Measurements from ENCODE around the gene ANKRD44.

Gene ANKRD44

DNA sequence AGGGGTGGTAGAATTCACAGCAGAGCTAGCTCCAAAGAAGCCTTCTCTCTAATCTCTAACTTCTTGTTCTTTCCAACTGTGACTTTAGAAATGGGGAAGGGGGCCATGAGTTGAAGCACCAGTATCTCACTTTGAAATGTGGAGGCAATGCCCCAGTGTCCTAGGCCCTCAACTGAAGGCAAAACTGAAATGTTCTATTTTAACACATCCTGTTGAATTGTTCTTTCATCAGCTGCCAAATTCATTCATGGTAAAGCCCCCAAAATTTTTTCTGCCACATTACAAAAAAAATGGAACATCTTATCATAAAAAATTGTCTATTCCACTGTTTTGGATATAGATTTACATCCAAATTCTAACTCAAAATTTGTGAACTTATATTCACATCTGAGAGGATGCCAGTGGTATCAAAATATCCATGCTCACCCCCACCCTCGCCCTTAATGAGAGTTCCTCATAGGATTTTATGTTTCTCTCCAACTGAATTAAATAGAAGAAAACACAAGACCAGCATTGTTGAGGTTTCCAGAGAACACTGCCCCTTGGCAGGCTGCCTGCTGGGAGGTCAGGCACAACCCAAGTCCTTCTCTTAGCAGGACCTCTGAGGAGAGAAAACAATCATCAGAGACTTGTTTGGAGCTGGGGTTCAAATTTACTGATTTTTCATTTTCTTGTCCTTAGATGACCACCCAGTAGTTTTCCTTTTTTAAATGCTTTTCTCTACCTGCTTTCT, 236.7 kb downstream of the ANKRD44 start:
- no peak for DNase-seq (ENCODE audit: low read depth)

DNA sequence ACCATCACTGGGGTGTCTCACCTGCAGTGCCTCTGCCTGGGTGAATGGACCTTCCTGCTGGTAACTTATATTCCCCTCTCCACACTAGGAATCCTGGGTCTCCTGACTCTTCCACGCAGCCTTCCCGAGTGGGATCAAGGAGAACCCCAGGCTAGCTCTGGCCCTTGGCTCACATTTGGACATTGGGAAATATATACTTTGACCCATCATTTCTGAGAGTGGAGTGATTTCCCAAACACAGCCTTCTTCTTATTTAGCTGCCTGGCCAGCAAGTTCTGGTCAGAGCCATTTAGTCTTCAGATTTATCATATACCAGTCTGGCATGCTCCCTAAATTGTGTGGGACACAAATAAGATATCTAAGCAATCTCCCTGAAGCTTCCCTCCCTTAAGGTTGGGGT, 237.3 kb downstream of the ANKRD44 start:
- no peak for DNase-seq (ENCODE audit: low read depth)

DNA sequence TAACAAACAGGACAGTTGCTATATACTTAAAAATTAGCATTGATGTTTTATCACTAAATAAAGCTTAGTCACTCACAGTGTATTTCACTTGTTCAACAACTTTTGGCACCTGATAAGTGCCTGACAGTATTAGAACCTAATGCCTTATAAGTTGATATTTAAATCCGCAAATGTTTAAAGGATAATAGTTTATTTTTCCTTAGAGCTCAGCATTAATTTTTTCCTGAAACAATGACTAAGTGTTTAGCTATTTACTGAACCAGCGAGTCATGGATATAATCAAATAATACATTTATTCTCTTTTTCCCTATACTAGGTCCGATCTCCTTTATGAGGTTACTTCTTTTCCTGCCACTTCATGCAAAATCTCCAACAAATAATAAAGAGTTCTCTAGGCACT, 238.0 kb downstream of the ANKRD44 start:
- DNase-seq (ENCODE audit: low read depth), result no peak

DNA sequence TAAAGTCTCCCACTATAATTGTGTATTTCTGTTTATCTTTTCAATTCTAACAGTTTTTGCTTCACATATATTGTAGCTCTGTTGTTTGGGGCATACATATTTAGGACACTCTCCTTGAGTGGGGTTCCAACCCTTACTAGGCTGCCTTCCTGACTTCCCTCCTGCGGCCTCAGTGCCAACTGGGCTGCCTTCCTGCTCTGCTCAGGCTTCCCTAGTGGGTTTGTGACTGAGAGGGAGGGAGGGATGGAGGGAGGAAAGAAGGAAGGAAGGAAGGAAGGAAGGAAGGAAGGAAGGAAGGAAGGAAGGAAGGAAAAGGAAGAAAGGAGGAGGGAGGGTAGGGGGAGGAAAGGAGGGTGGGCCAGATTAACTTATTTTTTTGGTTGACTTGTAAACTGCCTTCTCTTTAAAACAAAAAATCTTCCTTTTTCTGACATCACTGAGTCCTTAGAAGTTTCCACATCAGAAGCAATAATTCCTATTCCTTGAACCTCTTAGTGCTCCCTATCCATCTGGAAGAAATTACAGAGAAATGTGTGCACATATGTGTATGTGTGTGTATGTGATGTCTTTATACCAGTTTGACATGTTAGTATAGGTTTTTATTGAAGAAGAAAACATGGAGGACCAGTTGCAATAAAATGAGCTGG, 238.7 kb downstream of the ANKRD44 start:
- DNase-seq (ENCODE audit: low read depth), result no peak

DNA sequence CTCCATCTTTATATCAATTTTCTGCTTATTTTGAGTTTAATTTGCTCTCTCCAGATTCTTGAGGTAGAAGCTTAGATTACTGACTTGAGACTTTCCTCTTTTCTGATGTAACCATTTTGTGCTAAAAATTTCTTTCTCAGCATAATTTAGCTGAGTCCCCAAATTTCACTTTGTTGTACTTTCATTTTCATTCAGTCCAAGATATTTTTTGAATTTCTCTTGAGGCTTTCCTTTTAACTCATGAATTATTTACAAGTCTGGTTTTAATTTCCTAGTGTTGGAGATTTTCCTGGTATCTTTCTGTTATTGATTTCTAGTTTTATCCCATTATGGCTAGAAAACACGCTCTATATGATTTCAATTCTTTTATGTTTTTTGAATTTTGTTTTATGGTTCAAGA, 239.4 kb downstream of the ANKRD44 start:
- DNase-seq (ENCODE audit: low read depth), result no peak

DNA sequence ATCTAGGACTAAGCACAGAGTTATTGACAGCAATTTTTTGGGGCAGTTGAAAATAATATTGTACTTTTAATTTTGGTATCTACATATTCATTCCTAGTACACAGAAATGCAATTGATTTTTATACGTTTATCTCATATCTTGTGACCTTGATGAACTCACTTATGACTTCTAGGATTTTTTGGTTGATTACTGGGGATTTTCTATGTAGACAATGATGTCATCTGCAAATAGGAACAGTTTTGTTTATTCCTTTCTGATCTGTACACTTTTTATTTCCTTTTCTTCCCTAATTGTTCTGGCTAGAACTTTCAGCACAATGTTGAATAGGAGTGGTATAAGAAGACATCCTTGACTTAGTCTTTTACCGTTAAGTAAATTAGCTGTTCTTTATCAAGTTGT, 240.6 kb downstream of the ANKRD44 start:
- no peak for DNase-seq (ENCODE audit: low read depth)

DNA sequence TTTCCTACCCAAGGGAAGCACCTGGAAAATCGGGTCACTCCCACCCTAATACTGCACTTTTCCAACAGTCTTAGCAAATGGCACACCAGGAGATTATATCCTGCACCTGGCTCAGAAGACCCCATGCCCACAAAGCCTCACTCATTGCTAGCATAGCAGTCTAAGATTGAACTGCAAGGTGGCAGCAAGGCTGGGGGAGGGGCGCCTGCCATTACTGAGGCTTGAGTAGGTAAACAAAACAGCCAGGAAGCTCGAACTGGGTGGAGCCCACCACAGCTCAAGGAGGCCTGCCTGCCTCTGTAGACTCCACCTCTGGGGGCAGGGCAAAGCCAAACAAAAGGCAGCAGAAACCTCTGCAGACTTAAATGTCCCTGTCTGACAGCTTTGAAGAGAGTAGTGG, 248.0 kb downstream of the ANKRD44 start:
- peak; percentile 3 for DNase-seq (ENCODE audit: low read depth)

DNA sequence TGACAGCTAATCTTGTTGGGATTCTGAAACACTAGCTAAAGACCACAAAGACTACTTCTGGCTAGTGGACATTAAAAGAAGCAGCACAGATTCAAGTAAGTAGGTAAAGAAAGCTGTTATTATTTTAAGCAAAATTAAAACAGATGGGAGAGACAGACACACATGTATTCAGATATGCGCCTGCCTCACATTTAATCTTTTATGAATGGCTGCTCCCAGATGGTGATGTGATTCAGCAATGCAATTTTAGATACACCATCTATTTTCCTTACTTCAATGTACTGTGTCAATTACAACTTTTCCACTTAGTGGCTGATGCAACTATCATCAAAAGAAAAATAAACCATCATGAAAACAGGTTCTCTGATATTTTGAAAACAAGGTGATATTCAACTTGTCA, 251.1 kb downstream of the ANKRD44 start:
- no peak for DNase-seq (ENCODE audit: low read depth)

DNA sequence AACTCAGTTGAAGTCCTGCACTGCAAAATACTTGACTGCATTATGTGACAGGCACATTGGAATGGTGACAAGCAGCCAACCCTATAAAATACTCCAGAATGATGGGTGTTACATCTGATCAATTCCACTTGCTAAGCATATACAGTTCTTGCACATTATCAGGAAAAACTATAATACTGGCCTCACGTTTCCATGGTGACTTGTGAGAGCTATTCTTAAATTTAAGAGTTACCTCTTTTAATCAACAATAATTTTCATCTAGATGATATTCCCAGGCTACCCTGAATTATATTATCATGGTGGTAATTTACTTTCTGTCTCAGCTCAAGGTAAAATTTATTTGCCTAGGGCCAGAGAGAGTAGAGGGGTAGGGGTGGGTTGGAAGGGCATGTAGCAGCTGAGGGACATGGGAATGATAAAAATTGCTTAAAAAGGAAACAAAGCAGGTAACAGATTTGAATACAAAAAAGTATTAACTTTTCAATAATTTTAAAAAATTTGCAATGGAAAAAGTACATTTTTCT, 251.7 kb downstream of the ANKRD44 start:
- DNase-seq (ENCODE audit: low read depth), result no peak

DNA sequence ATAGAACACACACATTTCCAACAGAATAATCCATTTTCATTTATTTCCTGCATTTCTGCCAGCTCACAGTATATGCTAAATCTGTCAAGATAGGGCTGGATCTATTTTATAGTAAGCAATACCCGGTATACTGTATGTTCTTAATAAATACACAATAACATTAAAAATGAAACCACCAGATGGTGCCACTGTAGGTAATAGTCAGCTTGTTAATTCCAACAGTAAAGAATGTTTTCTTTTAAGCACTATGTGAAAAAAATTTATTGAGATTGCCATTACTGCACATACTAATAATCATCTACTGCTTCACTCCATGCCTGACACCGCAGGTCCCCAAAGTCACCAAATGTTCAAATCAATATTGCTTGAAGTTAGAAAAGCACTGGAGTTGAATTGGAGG, 252.6 kb downstream of the ANKRD44 start:
- no peak for DNase-seq (ENCODE audit: low read depth)

DNA sequence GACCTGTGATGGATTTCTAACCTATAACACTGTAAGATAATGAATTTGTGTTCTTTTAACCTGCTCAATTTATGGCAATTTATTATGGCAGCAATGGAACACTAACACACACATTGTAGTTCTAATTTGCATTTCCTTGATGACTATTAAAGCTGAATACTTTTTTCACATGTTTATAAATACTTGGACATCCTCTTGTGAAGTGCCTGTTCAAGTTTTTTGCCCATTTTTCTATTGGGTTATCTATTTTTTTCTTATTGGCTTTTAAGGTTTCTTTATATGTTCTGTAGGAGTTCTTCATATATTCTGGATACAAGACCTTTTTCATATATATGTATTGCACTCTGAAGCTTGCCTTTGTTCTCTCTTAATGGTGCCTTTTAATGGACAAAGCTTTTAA, 255.5 kb downstream of the ANKRD44 start:
- DNase-seq (ENCODE audit: low read depth), result no peak

DNA sequence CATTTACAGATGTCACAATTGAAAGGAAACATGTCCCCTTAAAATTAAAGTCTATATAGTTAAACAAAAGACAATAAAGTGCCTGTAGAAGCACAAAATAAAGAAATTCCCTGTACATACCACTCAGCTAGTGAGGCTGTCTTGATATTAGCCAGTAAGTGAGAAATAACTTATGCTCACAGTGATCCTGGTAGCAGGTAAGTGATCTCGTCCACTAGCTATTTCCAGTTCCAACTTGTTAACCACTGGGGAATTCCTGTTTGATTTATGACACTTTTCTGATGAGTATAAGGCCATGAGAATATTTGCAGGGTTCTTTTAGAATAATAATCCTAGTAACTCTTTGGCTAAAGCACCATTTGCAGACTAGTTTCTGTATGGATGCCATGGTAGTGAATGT, 256.1 kb downstream of the ANKRD44 start:
- DNase-seq (ENCODE audit: low read depth), result no peak

DNA sequence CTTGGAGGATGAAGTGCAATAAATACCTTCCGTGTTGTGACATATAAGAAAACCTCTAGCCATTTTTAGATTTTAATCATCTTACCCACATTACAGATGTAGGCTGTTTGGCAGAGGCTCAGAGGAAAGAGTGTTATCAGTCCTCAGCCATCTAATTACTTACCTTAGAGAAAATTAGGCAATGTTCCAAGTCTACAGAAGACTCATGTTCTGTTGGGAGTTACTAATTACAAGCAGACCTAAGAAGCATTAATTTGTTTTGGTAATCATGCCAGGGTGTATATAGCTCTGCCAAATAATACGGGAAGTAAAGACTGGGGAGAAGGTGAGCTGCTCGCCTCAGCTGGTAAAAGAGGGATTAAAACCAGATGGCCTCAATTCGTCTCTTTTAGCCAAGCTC, 258.2 kb downstream of the ANKRD44 start:
- no peak for DNase-seq (ENCODE audit: low read depth)

DNA sequence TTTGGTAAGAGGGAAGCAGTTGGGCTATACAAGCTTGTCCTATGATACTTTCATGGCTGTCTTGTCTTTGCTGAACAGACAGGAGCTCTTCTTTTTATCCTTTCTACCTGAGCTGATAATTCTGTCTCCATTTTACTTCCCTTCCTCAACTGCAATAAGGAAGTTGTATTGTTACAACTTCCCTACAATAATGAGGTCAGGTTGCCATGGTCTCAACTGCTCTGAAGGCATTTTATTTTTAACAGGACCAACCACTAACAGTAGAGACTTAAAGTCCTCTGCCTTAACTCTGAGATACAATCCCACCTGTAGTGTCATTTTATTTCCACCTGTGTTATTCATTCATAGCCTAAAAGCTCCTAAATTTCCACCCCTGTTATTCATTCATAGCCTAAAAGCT, 265.5 kb downstream of the ANKRD44 start:
- DNase-seq (ENCODE audit: low read depth), result no peak

DNA sequence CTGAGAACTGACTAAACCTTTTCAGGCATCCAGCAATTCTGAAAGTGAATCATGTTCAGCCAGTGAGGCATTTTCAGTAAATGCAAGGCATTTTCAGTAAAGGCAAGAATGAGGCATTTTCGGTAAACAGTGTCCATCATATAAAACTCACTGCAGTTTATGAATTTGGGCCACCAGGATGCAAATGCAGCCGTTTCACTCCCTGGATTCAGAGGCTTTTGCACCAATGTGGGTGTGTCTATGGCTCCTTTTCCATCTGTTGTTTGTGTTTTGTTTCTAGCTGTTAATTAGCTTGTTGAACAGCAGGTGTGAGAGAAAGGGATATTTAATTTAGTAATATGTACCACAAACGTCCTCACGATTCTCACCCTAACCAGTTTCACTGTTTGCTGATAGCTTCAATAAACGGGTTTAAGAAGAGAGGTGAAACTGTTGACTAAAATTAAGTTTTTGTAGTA, 267.8 kb downstream of the ANKRD44 start:
- DNase-seq (ENCODE audit: low read depth), result no peak

DNA sequence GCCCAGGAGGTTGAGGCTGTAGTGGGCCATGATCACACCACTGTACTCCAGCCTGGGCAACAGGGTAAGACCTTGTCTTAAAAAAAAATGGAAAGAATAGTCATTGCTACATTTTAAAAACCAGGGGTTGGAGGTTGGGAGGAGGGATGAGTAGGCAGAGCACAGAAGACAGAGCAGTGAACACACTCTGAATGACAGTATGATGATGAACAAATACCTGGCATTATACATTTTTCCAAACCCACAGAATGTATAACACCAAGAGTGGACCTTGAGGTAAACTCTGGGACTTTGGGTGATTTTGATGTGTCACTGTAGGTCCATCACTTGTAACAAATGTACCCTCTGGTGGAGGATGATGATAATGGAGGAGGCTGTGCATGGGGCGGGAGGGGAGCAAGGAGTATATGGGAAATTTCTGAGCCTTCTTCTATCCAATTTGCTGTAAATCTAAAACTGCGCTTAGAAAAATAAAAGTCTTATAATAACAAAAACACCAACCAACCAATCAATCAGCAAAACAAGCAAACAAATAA, 272.6 kb downstream of the ANKRD44 start:
- no peak for DNase-seq (ENCODE audit: low read depth)

DNA sequence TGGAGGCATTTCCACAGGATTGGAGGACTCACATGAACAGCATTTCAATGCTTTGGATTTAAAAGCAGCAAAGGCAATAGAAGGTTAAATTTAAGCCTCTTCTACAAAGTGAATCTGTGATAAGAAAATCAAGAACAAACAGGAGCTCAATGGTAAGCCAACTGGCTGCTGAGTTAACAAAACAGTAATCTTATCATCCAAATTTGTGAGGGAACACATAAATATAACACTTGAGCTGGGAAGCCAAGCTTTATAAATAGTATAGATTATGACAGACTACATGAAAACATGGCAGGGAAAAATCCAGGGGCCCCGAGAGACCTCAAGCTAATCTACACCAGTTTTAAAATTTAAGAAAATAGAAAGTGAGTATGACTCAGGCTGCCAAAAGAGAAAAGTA, 275.6 kb downstream of the ANKRD44 start:
- no peak for DNase-seq (ENCODE audit: low read depth)

DNA sequence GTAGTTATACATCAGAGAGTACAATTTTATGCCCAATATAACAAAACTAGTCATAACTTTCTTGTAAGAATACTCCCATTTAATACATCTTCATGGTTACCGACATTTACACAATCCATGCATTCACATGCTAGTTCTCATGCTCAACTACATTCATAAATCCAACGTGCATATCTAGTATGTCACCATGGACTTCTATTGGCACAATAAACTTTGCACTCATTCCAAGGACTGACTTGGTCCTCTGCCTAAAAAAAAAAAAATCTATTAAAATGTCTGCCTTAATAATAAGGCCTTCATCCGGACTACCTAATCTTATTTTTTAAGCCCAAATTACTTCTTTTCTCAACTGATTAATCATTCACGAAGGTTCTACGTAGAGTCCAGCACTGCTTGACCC, 276.3 kb downstream of the ANKRD44 start:
- no peak for DNase-seq (ENCODE audit: low read depth)

DNA sequence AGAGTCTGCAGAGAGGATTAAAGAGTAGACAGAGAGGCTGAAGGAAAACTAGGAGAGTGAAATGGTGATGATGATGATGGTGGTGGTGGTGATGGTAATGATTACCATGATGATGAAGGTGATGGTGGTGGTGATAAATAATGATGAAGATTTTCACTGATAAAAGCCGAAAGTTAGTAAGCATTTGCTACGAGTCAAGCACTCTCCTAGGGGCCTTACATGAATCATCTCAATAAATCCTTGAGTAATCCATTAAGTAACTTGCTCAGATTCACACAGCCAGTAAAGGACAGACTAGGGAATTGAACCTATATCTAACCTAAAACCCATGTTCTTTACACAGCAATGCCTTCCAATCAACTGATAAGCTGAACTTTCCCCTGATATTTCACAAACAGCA, 277.4 kb downstream of the ANKRD44 start:
- no peak for DNase-seq (ENCODE audit: low read depth)

DNA sequence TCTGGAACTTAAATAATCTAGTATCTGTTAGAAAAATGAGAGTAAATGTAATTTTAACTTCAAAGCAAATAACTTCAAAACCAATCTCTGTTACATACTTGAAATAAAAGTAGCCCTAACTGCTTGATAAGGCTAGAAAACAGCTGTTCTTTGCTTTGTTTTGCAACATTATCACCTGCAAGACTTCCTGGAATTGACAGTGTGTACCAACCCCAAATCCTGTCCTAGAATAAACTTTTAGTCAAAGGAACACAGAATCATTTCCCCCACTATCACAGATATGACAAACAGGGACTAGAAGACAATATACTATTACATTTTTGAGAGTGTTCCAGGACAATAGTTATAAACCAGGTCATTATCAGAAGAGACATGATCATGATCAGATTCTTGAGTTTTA, 278.8 kb downstream of the ANKRD44 start:
- no peak for DNase-seq (ENCODE audit: low read depth)

DNA sequence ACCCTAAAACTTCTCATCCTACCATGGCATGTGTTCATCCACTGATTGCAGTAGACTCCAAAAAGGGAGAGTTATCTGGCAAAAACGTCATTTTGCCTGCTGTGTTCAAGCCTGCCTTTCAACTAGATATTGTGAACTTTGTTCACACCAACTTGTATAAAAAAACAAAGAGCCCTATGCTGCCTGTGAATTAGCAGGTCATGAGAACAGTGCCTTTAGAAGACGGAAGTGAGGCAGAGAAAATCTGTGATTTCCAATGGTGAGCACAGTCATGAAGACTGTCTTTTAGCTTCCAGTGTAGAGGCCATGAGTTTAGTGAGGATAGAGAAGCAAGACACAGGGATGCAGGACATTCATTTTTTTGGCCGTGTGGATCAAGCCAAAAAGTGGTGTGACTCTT, 280.5 kb downstream of the ANKRD44 start:
- no peak for DNase-seq (ENCODE audit: low read depth)

DNA sequence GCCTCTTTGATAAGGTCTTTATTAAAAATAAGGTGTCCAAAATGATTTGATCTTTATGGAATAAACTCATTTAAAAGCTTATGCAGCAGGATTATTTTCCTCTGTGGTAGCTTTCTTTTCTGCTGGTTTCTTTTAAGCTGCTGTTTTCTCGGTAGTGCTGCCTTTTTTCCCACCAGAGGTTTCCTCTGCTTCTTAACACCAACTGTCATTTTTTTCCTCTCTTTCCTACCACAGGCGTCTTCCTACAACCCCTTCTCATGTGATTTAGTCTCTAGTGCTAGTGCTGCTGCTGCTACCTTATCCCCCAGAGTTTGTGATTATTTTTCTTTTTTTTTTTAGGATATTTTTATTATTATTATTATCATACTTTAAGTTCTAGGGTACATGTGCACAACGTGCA, 281.9 kb downstream of the ANKRD44 start:
- no peak for DNase-seq (ENCODE audit: low read depth)

DNA sequence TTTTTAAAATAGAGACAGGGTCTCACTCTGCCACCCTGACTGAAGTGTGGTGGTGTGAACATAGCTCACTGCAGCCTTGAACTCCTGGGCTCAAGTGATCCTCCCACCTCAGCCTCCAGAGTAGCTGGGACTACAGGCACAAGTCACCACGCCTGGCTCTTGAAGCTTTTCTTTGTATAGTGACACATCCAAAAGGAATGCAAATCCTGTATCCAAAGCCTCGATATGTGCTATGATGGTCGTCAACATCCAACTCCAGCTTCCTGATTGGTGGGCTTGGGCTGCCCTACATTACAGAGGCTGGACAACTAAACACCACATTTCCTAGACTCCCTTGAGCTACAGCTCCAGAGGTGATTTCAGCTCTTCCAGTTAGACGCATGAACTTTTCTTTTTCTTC, 282.4 kb downstream of the ANKRD44 start:
- no peak for DNase-seq (ENCODE audit: low read depth)

DNA sequence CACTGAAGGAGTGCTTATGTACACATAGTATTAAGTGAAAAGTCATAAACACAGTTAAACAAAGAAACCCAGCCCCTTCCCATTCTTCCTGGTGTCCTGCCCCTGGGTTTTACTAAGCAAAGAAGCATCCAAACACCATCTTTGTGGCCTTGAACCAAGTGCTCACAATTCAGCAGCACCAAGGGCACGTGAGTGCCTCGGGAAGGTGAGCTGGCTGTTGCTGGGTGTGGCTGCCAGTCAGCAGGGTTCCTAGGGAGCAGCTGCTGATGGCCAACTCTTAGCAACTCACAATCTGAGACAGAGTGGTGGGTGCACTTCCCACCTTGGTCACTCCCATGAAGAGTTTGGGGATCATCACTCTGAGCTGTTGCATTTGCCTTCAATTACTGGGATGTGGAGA, 286.4 kb downstream of the ANKRD44 start:
- DNase-seq (ENCODE audit: low read depth), result no peak

Data from stimulated activated CD8-positive, alpha-beta memory T cell treated with anti-CD3 and anti-CD28 coated beads, Interleukin-12 subunit alpha, Interleukin-12 subunit beta, amount 100 ng/mL, for 1 hour (primary cell).